GM18508 (cell line): Measurements from ENCODE around the gene KCND2.
A peak's percentile ranks its signal among the peaks of the same experiment; 100 is the strongest.
"Not testable (repeated sequence)": the region's sequence is repeated elsewhere in the genome, so short reads cannot be mapped to it uniquely, and the experiment has no call there.

ENCODE experiments used
- ATAC-seq: cut with Tn5 transposase; IDR thresholded peaks from one replicate; pipeline ENCODE4 v1.9.1; 2021; ENCODE audit warnings: moderate number of reproducible peaks; ENCODE audit not compliant: insufficient read depth, unreplicated experiment

KCND2 gene

DNA sequence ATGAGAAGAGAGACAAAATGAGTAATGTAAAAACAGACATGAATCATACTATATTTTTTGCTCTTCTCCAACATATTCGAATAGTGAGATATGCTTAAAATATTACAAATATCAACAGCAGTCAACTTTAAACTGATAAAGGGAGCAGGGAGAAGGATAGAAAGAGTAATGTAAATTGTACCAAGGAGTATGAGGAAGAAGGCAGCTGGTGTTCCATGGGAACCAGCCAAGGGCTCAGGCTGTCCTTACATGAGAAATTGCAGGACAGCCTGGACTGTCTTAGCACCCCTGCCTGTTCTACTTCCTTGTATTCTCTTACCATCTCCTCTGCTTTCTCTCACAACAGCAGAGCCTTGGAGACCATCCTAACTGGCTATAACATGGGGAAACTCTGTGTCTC is 456.3 kb downstream of the KCND2 start:
- ATAC-seq, result no peak

DNA sequence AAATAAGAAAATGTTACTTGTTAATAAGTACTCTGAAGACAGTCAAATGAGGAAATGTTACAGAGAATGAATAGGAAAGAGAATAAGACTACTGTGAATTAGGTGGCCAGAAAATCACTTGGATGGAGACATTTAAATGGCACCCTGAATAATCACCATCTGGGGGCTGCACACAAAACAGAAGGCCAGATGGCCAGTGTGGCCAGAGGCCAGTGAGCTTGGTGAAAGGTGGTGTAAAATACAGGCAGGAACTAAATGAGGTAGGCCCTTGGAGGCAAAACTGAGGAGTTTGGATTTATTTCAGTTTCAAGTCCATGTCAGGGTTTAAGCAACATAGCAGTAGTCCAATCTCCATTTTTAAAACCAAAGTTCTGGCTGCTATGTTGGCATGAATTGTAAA is 458.3 kb downstream of the KCND2 start:
- no peak for ATAC-seq

GRCh38 chr7:120732256-120732655 is 459.3 kb downstream of the KCND2 start:
- no peak for ATAC-seq

DNA sequence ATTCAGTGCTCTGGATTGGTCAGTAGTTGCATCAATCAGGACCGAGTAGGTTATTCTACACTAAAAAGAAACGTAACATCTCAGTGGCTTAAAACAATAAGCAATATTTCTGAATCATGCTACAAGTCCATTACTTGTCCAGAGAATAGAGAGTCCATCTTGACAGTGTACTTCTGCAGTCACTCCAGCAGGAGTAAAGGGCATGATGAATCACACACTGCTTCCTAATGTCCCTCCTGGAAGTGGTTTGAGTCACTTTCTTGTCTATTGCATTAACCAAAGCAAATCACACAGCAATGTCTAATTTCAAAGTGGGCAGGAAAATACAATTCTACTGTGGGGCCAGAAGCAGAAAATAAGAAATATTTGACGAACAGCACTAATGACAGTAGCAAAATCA is 460.2 kb downstream of the KCND2 start:
- no peak for ATAC-seq

DNA sequence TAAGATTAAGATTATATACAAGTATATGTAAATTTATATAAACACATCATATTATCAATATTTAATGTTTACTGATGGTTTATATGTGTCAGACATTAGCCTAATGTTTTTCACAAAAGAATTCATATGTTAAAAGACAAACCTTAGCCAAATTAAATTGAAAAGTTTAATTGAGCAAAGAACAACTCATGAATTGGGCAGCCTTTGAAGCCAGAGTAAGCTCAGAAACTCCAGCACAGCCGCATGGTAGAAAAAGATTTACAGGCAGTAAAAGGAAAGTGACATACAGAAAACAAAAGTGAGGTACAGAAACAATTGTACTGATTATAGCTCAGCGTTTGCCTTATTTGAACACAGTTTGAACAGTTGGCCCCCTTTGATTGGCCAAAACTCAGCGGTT is 460.9 kb downstream of the KCND2 start:
- no peak for ATAC-seq

DNA sequence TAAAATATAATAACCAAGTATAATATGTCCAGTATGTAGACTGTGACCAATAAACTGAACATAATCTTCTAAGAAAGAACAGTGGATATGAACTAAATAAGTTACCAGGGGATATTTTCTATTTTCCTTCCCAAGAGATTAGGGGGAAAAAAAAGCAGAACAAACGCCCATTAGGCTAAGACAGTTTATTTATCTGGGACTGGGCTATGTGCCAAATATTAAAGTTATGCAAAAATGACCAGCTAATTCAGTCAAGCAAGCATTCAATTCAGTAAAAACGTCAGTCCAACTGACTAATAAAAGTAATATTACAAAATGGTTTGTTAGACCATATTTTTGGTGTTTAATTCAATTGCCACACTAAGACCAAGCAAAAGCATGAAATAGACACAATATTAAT is 462.8 kb downstream of the KCND2 start:
- no peak for ATAC-seq

- no peak for ATAC-seq
These were observed 465.8 kb downstream of the KCND2 start for GRCh38 chr7:120738816-120739215.

DNA sequence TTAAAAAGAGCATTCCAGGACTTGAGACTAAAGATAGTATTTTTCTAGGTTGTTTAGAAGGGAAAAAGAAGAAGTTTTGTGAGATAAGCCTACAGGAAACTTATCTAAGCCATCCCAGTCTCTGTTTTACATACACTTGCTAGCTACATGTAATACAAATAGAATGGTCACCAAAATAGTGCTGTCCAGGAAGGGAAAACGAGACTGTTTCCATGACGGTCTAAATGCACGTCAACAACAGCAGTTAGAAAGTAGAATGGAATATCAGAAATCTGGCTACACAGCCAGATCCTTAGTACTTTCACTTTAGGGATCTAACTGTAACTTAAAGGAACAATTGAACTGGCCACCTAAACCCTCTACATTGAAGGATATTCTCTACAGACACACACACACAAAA is 467.4 kb downstream of the KCND2 start:
- no peak for ATAC-seq

GRCh38 chr7:120741371-120742042 is 468.5 kb downstream of the KCND2 start:
- no peak for ATAC-seq

GRCh38 chr7:120742372-120742771 is 469.4 kb downstream of the KCND2 start:
- ATAC-seq, result no peak

DNA sequence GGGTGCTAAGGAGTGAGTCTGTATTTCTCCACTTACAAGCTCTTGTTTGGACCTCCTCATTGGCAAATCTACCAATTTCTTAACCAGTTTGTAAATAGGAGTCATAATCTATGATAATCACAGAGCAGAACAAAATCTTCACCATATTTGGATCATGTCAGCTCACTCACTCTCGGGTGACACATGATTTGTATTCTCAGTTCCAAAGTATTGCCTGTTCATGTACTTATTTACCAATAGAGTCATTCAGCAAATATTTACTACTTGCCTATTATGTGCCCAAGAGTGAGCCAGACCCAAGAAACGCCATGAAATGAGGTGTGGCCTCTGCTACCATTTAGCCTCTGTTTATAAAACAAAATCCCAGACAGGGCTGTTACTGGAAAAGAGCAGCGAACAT is 470.2 kb downstream of the KCND2 start:
- no peak for ATAC-seq

DNA sequence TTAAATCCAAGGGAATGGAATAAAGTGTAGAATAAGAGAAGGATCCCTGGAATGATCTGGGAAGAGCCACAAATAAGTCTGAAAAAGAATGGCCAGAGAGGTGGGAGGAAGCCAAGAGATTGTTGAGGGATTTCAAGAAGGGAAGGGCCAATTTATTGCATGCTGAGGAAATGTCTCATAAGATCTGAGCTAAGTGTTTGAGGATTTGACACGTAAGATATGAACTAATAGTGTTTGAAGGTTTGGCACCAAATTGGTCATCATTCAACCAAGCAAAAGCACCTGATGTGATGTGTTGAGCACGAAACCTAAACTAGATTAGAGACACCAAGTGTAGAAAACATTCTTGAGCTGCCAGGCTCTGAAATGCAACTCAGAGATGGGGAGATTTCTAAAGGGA is 487.1 kb downstream of the KCND2 start:
- ATAC-seq, result peak; percentile 90

- ATAC-seq, result no peak
These were observed 487.9 kb downstream of the KCND2 start for GRCh38 chr7:120760851-120761250.

- no peak for ATAC-seq
These were observed 497.2 kb downstream of the KCND2 start for GRCh38 chr7:120770206-120770605.

DNA sequence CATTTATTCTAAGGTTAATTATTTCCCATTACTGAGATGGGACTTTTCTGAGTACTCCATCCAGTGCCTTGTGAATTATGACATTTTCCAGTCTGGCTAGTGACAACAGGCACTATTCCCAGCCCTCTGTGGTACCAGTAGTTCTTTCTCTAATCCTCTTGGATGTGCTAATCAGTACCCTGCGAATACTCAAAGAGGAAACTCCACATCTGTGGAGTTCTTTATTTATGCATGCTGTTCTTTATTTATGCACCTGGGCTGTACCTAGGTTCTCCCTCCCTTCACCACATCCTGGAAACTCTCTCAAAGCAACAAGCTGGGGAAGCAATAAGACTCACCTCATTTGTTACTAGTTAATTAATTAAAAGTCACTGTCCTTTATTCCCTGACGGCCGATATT is 501.5 kb downstream of the KCND2 start:
- ATAC-seq, result no peak

DNA sequence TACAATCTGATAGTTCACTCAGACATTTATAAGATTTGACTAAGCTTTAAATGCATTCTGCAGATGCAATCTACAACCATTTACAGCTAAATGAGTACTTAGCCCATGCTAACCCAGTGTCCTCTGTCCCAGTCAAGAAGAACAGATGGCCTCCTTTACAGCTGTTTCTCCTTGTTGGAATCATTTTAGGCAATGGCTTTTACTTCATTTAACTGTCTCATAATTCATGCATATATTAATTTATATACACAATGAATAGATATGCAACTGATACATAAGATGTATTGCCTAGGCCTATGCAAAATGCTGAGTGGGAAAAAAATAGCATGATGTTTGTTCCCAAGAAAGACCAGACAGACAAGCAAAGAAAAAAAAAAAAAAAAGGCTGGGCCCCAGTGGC is 502.8 kb downstream of the KCND2 start:
- ATAC-seq, result no peak

DNA sequence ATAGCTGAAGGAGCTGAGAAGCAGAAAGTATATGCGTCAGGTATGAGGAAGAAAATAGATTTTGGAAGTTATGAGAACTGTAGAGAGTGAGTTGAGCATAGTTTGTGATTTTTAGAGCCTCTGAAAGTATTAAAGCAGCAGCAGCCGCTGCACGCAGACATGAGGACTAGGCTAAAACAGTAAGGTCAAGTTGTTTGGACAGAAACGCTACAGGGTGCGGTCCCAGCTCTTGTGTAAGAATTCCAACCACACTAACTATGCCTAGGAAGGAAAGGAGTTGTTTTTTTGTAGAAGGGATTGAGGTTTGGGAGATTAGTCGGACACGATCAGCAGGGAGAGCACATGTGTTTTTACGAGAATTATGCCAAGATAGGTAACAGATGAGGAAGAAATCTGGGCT is 506.1 kb downstream of the KCND2 start:
- not testable (repeated sequence) for ATAC-seq

GRCh38 chr7:120780451-120780850 is 507.5 kb downstream of the KCND2 start:
- not testable (repeated sequence) for ATAC-seq

GRCh38 chr7:120780938-120781337 is 508.0 kb downstream of the KCND2 start:
- ATAC-seq, result no peak

DNA sequence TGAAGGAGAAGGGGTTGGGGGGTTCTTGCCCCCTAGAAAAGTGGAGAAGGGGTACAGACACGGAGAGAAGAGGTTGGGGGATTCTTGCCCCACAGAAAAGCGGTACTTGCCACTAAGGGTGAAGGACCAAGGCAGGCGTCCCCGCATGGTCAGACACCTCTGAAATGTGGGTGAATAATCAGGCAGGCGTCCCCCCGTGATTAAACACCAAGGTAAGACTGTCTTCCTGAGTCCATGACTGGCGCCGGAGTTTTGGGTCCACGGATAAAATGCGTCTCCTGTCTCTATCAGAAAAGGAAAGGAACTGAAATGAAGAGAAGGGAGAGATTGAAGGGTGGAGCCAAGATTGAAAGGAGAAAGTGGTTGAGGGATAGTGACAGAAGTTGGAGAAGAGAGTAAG is 508.9 kb downstream of the KCND2 start:
- not testable (repeated sequence) for ATAC-seq

GRCh38 chr7:120783273-120783672 is 510.3 kb downstream of the KCND2 start:
- ATAC-seq, result no peak

DNA sequence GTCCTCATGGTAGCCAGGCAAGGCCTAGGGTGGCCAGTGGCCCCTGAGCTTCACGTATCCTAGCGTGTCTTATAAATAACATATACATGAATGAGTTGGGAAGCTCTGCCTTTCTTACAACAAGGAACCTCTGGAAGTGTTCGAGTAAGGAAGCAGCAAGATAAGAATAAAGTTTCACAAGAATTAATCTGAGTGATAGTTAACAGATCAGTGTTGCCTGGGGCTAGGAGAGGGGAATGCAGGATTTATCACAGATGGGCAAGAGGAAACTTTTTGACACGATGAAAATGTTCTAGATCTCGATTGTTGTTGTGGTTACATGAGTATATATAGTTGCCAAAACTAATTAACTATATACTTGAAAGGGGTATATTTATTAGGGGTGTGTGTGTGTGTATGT is 510.7 kb downstream of the KCND2 start:
- ATAC-seq, result no peak

DNA sequence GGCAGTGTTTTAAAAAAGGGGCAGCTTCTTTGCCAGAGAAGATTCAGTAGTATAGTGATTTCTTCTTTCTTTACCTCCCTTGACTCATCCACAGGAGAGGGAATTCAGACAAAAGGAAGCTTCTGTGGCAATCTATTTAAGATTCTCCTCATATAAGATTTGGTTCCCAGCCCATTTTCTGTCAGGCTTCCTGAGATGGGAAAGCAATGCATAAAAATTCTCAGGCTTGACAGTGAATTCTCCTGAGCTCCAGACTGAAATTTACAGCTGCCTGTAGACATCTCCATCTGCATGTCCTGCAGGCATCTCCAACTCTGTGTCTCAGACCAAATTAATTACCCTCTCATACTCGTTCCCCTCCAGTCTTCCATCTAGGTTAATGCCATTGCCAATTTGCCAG is 512.1 kb downstream of the KCND2 start:
- no peak for ATAC-seq
